SW480 (cell line): ENCODE measurements around the gene NEU4.
A peak's percentile ranks its signal among the peaks of the same experiment; 100 is the strongest.

ENCODE experiments used
- DNase-seq: peaks from one replicate; pipeline ENCODE4 v3.0.0-alpha.2; 2016; ENCODE audit warnings: low spot score

The NEU4 gene

DNA sequence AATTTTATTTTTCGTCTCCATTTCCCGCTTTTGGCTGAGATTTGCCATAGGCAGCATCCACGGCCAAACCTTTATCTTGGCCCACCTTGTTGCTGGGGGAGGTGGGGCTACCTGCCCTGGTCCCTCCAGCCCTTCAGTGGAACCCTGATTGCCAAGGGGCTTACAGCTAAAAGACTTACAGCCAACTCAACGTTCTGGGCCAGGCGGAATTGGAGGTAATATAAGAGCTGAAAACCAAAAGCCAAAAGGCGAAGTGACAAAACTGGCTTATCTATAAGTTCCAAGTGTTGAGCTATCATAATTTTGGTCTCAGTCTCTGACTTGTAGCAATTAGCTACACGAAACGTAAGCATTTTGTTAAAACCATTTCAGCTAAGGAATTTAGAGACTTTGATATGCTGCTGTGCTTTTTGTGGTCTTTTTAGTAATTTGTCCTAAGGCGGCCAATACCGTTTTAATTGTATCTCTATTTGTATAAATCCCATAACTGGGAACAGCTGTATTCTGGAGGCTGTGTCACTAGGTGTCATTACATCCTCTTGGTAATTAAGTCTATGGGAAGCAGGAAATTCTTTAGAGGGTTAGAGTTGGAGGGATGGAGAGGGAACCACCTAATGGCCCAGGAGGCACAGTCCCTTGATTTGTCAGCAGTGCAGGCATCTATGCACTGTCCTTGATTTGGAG lies 25.7 kb downstream of the NEU4 start:
- no peak for DNase-seq

- no peak for DNase-seq
Measured at GRCh38 chr2:241835611-241836010, 26.6 kb downstream of the NEU4 start.

DNA sequence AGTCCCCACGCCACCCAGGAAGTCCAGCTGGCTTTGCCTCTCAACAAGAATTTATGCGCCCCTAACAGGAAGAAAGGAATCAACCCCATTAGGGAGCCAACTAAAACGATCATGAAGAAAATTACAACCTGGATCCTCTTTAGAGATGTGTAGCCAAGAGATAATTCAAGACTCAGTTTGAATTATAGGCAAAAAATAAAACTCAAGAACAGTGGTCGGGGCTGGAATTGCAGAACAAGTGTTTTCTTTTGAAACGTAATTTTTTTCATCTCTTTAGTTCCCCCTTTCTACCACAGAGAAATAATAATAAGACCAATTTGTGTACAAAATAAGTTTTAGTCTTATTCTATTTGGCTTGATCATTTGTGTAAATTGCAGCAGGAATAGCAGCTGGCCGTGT lies 27.3 kb downstream of the NEU4 start:
- no peak for DNase-seq

DNA sequence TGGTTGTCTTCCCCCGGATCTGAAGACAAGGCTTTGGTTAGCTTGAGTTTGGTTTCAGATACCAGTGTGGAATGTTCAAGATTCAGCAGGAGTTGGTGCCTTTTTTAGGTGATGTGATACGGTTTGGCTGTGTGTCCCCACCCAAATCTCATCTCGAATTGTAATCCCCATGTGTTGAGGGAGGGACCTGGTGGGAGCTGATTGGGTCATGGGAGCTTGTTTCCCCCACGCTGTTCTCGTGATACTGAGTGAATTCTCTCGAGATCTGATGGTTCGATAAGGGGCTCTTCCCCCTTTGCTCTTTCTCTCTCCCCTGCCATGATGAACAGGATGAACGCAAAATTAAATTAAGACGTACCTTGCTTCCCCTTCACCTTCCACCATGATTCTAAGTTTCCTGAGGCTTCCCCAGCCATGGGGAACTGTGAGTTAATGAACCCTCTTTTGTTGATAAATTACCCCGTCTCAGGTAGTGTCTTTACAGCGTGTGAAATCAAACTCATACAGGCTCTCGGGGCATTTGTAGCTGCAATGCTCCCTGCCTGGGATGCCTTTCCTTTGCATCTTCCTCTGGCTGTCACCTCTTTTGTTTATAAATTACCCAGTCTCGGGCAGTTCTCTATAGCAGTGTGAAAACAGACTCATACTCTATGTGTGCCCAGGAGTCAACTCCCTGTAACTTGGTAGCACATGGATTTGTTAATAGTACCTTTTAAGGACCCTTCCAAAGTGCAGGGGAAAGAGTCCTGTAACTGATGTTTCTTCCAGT lies 28.4 kb downstream of the NEU4 start:
- no peak for DNase-seq

DNA sequence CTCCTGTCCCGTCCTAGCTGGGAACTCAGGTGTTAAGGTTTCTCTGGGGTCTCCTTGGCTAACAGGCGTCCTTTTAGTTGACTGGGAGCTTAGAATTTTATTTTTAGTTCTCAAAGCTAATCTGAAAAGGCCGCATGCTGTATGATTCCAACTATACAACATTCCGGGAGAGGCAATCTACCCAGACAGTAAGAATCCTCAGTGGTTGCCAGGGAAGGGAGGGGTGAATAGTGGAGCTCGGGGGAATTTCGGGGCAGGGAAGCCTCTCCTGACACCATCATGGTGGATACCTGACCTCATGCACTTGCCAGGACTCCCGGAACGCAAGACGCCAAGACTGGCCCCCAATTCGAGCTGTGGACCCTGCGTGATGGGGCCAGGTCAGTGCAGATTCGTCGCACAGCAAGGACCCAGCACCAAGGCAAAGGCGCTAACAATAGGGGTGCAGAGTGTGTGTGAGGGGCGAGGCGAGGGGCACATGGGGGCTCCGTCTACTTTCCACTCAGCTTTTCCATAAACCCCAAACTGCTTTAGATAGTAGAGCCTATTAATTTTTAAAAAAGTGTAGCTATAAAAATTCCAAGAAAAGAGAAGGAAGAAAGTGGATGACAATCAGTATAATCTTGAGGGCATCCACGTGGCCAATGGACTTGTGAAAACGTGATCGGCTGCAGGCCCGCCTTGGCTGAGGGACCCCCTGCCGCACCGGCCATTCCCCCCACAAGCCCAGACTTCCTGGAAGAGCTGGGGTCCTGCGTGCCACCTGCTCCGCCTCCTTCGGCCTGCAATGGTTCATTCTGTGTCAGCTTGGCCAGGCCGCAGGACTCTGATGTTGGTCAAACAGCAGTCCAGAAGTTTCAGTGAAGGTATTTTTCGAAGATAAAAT lies 32.4 kb downstream of the NEU4 start:
- no peak for DNase-seq

- no peak for DNase-seq
Measured at GRCh38 chr2:241842067-241842415, 33.0 kb downstream of the NEU4 start.

DNA sequence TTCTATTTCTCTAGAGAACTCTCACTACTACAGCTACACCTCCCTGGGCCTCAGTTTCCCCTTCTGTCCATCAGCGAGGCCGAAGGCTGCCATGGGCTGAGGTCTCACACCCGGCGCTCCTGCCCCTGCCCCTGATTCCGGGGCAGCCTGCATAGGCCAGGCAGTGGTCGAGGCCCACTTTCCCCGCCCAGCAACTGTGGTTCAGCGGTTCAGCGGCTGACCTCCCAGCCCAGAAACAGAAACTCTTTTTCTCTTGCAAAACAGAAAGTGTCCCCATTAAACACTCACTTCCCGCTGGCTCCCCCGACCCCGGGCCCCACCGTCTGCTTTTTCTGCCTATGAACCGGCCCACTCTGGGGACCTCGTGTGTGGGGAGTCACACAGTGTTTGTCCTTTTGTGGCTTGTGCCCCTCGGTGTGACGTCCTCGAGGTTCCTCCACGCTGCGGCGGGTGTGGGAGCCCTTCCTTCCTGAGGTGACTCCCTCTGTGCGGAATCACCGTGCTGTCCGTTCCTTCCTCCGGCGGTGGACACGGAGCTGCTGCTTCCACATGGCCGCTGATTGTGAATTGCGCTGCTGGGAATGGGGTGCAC lies 33.7 kb downstream of the NEU4 start:
- DNase-seq, result no peak

- DNase-seq, result no peak
Measured at GRCh38 chr2:241843321-241844065, 34.5 kb downstream of the NEU4 start.

DNA sequence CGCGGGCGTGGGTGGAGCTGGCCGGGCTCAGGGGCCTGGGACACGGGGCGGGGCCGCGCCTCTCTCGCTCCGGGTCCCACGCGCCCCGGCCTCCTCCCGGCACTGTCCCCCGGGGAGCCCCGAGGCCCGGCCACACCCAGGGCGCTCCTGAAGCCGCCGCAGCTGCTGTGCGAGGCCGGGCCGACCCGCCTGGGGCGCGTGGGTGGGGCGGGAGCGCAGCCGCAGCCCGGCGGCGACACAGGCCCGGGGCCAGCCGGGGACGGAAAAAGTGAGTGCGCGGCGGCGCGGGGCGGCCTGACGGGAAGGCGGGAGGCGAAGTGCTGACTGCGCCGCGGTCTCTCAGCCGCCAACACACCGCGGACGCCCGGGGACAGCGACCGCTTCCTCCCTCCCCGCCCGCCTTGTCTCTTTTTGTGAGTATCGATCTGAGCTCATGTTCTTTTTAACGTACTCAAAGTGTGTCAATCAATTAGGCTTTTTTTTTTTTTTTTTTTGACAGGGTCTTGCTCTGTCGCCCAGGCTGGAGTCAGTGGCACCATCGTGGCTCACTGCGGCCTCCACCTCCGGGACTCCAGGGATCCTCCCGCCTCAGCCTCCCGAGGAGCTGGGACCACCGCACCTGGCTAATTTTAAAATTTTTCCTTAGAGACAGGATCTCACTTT lies 35.2 kb downstream of the NEU4 start:
- DNase-seq, result peak; percentile 65

- DNase-seq, result no peak
Measured at GRCh38 chr2:241844831-241845578, 36.0 kb downstream of the NEU4 start.

DNA sequence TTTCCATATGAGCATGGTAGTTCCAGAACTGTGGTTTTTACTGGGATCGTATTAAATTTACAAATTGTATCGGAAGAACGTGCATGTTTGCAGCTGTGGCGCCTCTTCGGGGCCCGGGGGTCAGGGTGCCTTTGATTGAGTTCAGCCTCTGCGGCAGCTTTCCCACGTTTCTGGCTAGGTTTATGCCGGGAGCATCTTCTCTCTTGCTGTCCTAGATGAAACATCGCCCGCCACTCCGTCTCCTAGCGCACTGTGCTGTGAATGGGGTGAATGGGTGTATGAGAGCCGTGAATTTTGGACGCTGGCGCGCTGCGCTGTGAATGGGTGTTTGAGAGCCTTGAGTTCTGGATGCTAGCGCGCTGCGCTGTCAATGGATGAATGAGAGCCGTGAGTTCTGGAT lies 37.4 kb downstream of the NEU4 start:
- no peak for DNase-seq

DNA sequence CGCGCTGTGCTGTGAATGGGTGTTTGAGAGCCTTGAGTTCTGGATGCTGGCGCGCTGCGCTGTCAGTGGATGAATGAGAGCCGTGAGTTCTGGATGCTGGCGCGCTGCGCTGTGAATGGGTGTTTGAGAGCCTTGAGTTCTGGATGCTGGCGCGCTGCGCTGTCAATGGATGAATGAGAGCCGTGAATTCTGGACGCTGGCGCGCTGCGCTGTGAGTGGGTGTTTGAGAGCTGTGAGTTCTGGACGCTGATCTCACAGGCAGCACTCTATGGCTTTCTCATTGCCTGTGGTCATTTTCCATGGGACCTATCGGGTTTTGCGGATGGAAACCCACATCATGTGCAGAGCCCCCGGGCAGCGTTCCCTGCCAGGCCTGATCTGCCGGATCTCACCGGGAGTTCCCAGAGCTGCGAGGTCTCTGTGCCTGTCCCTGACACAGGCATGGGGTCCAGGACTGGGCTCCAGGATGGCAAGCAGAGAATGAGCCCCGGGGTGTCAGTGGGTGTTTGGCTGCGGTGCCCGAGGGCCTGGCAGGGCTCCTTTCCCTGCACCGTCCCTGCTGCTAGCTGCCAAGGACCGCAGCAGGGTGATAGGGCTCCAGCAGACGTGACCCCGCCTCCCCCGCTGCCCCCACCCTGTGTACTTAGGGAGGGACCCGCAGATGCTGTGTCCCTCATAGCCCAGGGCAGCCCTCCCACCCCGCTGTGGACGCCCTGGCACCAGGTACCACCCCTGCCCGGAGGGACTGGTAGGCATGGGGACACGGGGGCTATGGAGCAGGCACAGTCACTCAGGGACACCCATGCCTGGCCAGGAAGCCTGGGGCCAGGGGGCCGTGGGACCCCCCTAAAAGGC lies 40.0 kb downstream of the NEU4 start:
- DNase-seq, result no peak

DNA sequence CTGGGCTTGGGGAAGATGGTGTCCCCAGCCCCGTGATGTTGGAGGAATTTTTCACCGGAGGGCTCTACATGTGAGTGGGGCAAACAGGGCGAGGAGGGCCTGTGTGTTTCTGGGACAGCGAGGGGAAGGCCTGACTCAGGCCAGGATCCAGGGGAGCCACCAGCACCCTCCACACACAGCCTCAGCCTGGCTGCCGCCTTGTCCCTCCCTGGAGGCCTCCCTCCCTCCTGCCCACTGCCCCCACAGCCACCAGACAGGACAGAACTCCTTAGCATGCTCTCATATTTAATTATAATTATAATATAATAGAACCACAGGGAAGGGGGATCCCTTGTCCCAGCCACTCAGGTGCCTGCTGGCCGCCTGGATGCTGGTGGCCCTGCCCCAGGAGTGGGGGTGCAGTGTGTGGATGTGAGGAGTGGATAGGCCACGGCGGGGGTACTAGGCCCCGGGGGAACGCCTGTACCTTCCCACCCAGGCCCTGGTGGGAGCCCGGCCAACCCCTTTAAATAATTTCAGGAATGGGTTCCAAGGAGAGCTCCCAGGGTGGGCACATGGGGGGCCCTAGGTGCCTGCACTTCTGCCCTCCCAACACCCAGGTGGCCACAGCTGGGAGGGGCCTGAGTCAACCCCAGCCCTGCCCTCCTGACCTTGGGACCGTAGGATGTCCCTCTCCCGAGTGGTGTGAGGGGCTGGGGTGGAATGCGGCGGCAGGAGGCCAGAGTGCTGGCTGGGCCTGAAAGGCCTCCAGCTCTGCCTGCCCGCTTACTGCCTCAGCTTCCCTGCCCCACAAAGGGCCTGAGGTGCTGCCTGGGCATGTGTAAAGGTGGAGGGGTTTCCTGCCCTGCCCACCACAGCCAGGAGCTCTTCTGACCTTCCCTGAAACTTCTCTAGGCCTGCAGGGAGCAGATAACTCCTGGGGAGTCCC lies 40.9 kb downstream of the NEU4 start:
- no peak for DNase-seq

DNA sequence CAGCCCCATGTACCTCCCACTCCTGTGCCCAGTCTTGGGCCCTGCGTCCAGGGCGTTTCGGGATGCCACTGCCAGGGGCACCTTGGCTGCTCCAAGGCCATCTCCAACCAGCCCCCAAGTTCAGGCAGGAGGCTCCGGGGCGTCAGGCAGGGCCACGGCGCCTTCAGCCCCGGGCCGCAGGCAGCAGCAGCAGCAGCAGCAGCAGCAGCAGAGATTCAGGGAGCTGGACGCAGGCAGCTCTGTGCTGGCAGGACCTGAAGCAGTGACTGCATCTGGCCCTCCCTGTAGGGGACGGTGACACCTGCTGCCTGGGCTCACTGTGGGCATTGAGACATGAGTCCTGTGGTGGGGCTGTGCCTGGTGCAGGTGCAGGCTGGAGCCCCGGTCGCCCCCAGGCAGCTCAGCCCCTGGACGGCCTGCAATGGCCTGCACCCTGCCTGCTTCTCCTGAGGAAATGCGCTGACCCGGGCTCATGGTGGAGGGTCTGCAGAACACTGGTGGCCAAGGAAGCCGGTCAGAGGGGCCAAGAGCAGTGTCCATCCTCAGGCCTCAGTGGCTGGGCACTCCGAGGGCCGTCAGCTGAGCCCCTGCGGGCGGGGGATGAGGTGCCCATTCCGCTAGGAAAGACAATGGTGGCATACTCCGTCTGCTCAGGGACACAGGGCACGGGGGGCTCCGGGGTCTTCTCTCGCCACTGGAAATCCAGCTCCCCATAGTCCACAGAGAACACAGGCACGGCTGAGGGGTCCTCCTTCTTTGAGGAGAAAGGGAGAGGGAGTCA lies 41.7 kb downstream of the NEU4 start:
- DNase-seq, result no peak

DNA sequence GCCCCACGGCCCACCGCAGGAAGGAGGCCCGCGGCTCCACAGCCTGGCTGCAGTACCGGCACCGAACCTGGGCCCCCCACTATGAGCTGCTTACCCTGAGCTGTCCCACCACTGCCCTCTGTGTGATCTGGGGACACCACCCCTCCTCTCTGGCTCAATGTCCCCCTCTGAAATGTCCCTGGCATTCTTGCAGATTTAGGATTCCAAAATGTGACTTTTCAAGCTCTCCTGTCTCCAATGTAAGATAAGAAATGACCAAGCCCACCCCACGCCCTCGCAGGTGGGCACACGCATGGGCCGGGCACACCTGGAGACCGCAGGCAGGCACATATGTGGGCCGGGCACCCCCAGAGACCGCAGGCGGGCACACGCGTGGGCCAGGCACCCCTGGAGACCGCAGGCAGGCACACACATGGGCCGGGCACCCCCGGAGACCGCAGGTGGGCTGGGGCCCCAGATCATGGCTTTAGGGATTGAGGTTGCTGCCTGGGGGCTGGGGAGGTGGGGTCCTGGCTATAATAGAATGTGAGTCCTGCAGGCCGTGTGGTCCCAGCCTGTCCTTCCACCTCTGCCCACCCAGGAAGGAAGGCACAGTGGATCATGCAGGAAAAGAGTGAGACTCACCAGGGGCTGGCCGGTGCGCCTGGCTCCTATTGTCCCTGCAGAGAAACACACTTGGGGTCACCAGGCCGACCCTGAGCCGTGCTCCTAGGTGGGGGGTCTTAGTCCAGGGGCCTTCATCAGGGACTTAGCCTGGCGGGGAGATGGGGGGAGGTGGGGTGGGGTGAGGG lies 42.5 kb downstream of the NEU4 start:
- DNase-seq, result no peak

- DNase-seq, result no peak
Measured at GRCh38 chr2:241852116-241852980, 43.4 kb downstream of the NEU4 start.
